HG02973 (cell line): ENCODE results near the gene LATS2.
"Not testable (repeated sequence)": the region's sequence is repeated elsewhere in the genome, so short reads cannot be mapped to it uniquely, and the experiment has no call there.

Experiments used
- ATAC-seq: cut with Tn5 transposase; IDR thresholded peaks from one replicate; pipeline ENCODE4 v1.9.1; 2021; ENCODE audit warnings: moderate library complexity; ENCODE audit not compliant: unreplicated experiment

The LATS2 gene

DNA sequence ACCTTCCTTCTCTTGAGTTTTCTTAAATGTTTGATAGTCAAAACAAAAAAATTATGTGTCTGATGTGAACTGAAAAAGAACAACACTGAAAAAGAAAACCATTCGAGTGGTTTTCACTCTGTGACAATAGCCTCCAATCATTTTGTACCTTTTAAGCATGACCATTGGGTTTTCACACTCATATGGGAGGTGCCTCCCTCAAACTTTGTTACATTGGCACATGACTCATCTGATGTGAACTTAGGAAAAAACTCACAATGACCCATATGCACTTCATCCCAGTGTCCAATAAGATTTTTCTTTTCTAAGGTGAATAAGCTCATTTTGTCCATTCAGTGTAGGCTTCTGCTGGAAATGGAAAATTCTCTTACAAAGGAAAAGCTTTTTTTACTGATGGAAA lies 92.2 kb downstream of the LATS2 start:
- no peak for ATAC-seq

DNA sequence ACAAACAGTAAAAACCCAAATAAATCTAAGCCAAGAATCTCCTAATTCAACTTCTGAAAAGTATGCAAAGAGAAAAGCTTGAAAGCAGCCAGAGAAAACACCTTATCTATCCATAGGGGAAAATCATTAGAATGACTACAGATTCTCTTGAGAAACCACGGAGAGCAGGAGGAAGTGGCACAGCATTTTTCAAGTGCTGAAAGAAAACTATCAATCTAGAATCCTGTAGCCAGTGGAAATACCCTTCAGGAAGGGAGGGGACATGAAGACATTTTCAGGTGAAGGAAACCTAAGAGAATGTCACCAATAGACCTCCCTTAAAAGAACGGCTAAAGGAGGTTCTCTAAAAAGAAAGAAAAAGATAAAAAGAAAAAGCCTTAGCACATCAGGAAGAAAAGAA lies 92.6 kb downstream of the LATS2 start:
- ATAC-seq: no peak

DNA sequence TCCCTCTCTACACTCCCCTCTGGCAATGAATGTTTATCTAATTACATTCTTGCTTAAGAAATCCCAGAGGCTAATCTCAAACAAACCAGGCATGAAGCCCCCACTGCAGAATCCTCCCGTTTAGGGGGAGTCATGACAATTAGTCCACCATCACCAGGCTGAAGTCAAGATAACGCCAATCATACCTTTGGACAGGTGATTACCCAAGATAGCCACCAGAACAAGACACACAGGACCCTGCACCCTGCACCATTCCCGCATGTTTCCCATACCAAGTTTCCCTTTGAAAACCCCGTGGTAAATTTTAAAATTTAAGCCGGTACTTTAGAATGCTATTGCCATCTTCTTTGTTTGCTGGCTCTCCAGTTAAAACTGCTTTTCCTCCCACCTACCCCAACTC lies 94.0 kb downstream of the LATS2 start:
- no peak for ATAC-seq

DNA sequence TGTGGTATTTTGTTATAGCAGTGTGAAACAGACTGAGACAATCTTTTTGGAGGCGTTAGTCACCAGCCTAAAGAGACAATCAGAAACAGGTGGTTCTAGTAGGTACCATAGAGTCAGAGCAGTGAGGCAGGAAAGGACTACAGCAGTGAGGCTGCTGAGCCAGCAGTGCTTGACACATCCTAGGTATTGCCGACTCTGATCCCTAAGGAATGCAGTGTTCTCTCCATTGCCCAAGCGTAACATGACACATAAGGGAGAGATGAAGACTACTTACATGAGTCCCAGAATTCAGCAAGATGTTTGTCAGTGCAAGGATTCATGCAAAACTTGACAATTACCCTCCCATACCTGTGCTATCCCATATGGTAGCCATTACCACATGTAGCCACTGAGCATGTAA lies 96.5 kb downstream of the LATS2 start:
- ATAC-seq: no peak

DNA sequence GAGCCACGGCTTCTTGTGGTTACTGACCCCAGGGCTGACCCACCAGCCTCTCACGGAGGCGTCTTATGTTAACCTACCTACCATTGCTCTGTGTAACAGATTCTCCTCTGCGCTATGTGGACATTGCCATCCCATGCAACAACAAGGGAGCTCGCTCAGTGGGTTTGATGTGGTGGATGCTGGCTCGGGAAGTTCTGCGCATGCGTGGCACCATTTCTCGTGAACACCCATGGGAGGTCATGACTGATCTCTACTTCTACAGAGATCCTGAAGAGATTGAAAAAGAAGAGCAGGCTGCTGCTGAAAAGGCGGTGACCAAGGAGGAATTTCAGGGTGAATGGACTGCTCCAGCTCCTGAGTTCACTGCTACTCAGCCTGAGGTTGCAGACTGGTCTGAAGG lies 99.7 kb downstream of the LATS2 start:
- not testable (repeated sequence) for ATAC-seq

DNA sequence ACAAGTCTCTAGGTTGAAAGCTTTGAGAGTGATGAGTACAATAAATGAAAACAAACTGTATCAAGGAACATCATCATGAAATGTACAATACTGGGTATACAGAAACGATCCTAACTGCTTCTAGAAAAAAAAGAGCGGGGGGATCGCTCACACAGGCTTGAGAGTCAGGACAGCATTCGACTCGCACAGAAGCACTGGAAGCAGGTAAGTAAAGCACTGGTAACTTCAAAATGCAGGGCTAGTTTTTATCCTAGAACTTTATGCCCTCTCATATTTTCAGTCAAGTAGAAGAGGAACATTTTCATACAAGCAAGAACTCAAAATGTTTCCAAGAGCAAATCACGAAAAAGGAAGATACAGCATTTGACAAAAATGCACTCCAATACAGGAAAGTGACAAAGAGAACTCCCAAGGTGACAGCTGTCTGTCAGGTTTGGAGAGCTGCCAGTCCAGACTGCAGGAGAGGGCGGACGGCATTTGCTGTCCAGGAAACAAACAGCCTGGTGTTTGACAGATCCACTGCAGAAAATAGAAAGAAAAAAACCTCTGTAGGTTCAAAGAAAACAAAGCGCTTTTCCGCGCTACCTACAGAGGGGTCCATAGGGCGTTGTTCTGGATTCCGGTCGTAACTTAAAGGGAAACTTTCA lies 100.6 kb downstream of the LATS2 start:
- ATAC-seq: no peak

DNA sequence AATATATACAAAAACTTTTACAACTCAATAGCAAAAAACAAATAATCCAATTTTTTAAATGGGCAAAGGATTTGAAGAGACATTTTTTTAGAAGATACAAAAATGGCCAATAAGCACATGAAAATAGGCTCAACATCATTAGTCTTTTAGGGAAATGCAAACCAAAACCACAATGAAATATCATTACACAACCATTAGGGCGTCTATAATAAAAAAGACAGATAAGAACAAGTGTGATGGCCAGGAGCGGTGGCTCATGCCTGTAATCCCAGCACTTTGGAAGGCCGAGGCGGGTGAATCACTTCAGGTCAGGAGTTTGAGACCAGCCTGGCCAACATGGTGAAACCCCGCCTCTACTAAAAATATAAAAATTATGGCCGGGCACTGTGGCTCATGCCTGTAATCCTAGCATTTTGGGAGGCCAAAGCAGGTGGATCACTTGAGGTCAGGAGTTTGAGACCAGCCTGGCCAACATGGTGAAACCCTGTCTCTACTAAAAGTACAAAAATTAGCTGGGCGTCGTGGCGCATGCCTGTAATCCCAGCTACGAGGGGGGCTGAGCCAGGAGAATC lies 104.3 kb downstream of the LATS2 start:
- not testable (repeated sequence) for ATAC-seq

DNA sequence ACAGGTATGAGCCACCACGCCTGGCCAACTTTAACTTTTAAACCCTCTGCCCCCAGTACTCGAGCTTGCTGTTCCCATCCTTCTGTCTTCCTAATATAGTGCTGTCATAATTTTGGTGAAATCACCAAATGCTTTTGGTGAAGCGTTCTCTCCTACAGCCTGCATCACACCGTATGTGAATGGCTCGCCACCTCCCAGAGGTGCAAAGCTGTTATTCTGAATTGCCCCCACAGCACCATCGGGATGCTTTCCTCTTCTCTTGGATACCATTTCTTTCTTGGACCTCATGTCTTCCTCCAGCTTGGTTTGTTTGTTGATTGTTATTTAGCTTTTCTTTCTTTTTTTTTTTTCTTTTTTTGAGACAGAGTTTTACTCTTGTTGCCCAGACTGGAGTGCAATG lies 105.9 kb downstream of the LATS2 start:
- no peak for ATAC-seq

DNA sequence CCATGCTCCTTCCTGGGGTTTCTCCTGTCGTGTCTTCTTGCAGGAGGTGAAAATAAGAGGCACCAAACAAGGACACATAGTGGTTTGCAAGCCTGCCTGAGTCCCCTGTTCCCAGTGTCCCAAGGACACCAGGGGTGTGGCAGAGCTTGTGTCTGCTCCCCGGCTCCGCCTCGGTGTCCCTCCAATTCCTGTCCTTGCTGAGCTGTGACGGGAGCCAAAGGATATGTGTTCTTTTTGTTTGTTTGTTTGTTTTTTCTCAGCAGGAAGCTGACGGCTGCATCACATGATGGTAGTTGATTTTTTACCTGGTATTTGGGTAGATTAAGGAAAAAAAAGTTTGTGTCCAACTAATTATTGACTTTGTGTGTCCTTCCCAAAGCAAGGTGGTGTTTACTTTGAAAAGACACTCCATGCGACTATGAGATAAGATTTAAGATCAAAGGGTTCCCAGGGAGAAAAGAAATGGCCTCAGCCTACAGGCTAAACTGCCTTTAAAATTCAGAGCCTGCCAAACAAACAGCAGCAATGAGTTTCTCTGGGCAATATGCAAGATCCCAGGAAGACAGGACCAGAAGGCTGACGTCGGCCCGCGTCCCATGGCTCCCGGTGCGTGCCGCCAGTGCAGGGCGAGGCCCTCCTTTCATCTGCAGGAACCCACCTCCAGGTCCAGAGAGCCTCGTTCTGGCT lies 108.0 kb downstream of the LATS2 start:
- ATAC-seq: no peak

DNA sequence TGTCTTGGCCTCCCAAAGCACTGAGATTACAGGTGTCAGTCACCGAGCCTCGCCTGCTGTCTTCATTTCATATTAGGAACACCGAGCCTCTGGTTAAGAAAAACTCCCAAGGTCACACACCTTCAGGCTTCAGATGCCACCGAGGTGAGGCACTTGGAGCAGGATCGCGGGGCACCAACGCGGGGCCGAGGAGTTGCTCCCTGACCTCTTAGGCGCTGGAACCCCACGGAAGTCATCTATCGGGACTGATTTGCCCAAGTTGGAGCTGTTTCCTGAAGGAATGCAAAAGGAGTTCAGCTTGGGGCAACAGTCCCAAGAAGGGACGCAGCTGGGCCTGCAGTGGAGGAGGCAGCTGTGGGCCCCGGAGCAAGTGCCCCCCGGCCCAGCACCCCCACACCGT lies 108.5 kb downstream of the LATS2 start:
- no peak for ATAC-seq

DNA sequence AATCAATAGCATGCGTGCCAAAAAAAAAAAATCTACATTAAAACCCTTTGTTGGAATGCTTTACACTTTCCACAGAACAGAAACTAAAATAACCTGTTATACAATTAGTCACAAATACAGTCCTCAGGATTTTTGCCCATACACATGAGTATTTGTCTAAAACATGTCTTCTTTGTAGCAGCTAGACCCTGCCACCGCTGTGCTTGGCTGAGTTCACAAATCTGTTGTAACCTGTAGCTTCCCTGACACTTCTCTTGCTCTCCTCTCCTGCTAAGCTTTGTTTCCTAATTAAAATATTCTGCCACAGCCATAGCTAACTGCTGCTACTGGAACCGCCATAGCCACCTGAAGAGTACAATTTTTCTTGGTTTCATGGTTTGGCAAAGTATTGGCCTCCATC lies 113.4 kb downstream of the LATS2 start:
- not testable (repeated sequence) for ATAC-seq

DNA sequence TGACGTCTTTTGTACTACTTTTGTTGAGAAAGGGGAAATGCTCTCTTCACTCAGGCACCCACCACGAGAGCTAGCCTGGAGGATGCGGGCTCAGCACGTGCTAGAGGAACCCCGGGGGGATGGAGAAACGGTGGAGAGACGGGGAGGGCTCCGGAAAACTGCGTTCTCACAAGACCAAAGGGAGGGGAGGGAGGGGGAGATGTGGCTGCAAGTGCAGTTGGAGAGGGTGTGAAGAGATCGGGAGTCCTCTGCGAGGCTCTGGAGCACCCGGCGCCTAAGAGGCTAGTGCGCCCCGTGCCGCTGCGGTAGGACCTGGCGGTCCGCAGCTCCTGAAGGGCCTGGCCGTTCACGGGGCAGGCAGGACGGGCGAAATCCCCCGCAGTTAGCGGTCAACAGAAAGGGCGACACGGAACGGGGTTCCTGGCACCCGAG lies 115.4 kb downstream of the LATS2 start:
- no peak for ATAC-seq

DNA sequence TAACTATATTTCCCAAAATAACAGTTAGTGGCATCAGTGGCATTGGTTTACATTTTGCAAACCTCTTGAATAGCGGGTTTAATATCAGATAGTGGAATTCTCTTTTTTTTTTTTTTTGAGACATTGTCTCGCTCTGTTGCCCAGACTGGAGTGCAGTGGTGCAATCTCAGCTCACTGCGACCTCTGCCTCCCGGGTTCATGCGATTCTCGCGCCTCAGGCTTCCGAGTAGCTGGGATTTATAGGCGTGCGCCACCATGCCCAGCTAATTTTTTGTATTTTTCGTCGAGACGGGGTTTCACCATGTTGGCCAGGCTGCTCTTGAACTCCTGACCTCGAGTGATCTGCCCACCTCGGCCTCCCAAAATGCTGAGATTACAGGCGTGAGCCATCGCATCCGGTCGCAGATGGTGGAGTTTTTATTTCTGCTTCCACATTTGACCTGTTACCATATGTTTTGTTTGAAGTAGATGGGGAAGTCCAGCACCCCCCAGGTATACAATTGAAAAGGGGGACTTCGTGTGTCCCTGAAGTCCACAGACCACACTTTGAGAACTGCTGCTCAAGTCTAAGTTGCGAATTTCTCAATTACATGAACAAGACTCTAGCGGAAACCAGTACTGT lies 118.3 kb downstream of the LATS2 start:
- ATAC-seq: no peak

DNA sequence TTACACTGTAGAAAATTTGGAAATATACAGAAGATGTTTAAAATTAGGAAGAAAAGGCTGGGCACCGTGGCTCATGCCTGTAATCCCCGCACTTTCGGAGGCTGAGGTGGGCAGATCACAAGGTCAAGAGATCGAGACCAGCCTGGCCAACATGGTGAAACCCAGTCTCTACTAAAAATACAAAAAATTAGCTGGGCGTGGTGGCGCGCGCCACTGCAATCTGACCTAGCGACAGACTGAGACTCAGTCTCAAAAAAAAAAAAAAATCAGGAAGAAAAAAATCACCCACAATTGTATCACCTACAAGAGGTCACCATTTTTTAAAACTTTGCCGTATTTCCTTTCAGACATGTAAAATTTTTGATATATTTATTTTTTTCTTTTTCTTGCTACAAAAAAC lies 120.9 kb downstream of the LATS2 start:
- not testable (repeated sequence) for ATAC-seq

DNA sequence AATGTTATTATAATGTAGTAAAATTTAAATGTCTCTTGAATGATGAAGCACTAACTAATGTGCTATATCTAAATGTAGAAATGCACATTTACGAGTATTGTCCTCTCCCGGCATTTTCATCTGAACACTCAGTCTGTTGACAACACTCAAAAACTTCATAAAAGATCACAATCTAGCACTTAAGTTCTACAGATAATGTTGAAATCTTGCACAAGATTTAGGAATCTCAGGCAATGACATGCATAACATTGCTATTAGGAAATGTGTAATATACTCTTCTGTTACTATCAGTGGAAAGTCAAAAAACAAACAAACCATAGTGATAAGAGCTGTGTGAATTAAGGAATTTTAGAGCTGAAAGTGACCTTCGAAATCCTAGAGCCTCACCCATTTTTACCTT lies 121.3 kb downstream of the LATS2 start:
- no peak for ATAC-seq

DNA sequence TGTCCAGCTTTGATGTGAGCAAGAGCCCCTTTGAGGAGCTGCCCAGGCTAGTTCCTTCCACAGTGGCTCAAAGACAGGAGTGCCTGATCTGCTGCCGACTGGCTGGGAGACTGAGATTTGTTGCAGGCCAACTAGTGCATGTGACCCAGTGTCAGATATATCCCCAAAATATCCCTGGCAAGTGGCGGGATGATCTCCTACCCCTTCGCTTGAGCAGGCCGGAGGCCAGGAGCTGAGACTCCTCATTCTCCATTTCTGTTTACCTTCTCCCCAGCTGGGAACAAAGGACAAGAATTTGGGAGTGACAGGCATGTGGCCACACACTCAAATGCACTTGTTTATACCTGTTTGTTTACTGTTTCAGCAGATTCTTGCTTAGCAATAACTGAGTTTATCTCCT lies 121.7 kb downstream of the LATS2 start:
- ATAC-seq: no peak

DNA sequence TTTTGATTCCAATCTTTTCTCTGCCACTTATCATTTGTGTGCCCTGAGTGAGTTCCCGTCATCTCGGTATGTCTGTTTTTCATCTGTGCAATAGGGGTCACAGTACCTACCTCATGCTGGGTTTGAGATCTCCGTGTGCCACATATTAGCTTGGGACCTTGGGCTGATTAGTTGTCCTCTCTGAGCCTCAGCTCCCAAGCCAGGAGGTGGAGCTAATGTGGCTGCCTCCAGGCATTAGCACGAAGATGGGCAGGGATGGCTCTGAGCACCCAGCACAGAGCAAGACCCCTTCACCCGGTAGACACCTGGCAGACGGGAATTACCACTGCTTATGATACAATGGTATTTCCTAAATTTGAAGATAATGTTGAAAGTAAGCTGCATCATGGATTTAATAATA lies 123.1 kb downstream of the LATS2 start:
- no peak for ATAC-seq

DNA sequence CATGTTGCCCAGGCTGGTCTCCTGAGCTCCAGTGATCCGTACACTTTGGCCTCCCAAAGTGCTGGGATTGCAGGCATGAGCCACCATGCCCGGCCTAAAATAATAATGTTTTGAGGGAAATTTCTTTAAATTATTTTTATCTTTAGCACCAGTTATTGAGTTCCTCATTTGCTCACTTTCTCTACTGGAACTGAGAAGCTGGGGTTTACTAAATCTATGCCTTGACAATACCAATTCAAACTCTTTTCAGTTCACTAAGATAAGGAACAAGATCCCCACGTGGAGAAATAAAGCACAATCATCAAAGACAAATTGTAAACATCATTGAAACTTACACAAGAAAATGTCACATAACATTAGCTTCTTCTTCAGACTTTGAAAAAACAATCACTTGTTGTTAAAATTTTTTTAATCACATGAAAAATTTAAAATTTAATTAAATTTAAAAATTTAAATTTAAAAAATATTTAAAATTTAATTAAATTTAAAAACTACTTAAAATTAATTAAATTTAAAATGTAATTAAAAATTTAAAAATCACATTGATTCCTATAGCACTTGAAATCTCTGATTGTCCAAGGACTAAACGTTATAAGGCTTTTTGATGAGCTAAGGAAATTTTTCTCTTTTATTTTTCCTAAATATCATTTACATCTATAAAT lies 133.7 kb downstream of the LATS2 start:
- ATAC-seq: no peak

DNA sequence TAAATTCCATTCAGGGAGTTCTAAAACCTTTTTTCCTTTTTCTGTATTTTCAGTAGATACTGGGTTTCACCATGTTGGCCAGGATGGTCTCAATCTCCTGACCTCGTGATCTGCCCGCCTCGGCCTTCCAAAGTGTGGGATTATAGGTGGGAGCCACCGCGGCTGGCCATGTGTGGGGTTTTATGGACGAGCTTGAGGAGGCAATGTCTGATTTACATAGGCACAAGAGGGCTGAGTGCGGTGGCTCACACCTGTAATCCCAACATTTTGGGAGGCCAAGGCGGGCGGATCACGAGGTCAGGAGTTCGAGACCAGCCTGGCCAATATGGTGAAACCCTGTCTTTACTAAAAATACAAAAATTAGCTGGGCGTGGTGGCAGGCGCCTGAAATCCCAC lies 136.0 kb downstream of the LATS2 start:
- not testable (repeated sequence) for ATAC-seq

DNA sequence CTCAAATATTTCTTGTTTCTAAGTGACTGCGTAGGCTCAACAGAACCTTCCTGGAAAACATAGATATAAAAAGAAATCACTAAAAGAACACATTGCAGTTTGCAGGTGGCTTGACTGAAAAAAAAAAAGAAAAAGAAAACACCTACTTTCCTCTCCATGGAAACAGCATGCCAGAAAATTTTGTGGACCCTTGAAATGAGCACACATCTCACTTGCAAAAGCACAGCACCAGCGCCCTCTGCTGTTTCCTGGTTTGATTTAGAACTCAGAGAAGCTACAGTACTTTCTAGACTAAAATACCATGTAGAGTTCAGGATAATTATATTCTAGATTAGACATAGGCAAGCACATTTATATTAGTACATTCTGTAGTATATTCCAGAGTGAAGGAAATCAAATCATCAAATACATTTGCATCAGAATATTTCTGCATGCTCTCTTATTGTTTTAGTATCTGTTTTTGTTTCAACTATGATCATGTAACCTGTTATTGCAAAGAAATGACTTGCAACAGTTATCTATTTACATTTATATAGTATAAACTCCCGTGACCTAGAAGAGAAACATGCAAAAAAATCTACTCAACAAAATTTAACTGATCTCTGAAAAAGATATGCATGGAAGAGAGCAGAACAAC lies 136.5 kb downstream of the LATS2 start:
- ATAC-seq: no peak

DNA sequence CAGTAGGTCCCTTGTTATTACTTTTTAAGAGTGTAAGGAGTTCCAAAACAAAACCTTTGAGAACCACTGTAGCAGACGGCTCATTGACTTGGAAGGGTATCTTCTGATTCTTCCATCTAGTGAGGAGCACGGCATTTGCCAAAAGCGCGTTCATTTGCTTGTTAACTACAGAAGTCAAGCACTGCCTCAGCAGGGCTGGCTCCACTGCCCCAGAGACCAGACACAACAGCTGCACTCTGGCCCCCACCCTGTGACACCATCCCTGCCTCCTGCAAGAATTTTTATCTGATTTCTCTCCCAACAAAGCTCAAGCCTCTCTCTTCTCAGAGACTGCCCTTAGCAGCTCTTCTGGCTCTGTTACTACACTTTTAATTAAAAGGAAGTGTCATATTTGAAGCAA lies 138.1 kb downstream of the LATS2 start:
- ATAC-seq: no peak
